GM21423 (cell line): ENCODE results near the gene LONRF2.
"Not testable (repeated sequence)": the region's sequence is repeated elsewhere in the genome, so short reads cannot be mapped to it uniquely, and the experiment has no call there.

Experiments used
- ATAC-seq: cut with Tn5 transposase; IDR thresholded peaks from one replicate; pipeline ENCODE4 v1.9.1; 2021; ENCODE audit warnings: mild to moderate bottlenecking, moderate library complexity; ENCODE audit not compliant: unreplicated experiment

LONRF2 gene

GRCh38 chr2:100321866-100322820 lies at the start of gene LONRF2:
Gene LONRF2, minus strand, starts transcription at chr2:100322501. Its CDS starts 408 bp downstream, at chr2:100322093.
- no peak for ATAC-seq

- ATAC-seq: no peak
Measured at GRCh38 chr2:100367163-100367562, 44.9 kb upstream of the LONRF2 start.

GRCh38 chr2:100365434-100365833 lies 43.1 kb upstream of the LONRF2 start:
- ATAC-seq: no peak

GRCh38 chr2:100362269-100362668 lies 40.0 kb upstream of the LONRF2 start:
- not testable (repeated sequence) for ATAC-seq

GRCh38 chr2:100359576-100359975 lies 37.3 kb upstream of the LONRF2 start:
- ATAC-seq: no peak

- no peak for ATAC-seq
Measured at GRCh38 chr2:100358554-100358953, 36.3 kb upstream of the LONRF2 start.

- no peak for ATAC-seq
Measured at GRCh38 chr2:100352521-100352920, 30.2 kb upstream of the LONRF2 start.

GRCh38 chr2:100350661-100351185 lies 28.4 kb upstream of the LONRF2 start:
- no peak for ATAC-seq

GRCh38 chr2:100345144-100345543 lies 22.8 kb upstream of the LONRF2 start:
- ATAC-seq: not testable (repeated sequence)

GRCh38 chr2:100344433-100344832 lies 22.1 kb upstream of the LONRF2 start:
- no peak for ATAC-seq

- ATAC-seq: not testable (repeated sequence)
Measured at GRCh38 chr2:100342466-100342865, 20.2 kb upstream of the LONRF2 start.

GRCh38 chr2:100339823-100340222 lies 17.5 kb upstream of the LONRF2 start:
- no peak for ATAC-seq

- no peak for ATAC-seq
Measured at GRCh38 chr2:100334929-100335328, 12.6 kb upstream of the LONRF2 start.

GRCh38 chr2:100327742-100328141 lies 5.4 kb upstream of the LONRF2 start:
- no peak for ATAC-seq

- no peak for ATAC-seq
Measured at GRCh38 chr2:100321179-100321865, 979 bp downstream of the LONRF2 start.

GRCh38 chr2:100320547-100321178 lies 1.6 kb downstream of the LONRF2 start:
- no peak for ATAC-seq

- no peak for ATAC-seq
Measured at GRCh38 chr2:100317634-100318033, 4.7 kb downstream of the LONRF2 start.

- ATAC-seq: no peak
Measured at GRCh38 chr2:100309973-100310719, 12.2 kb downstream of the LONRF2 start.

GRCh38 chr2:100309311-100309710 lies 13.0 kb downstream of the LONRF2 start:
- ATAC-seq: no peak

GRCh38 chr2:100303744-100304143 lies 18.6 kb downstream of the LONRF2 start:
- no peak for ATAC-seq

GRCh38 chr2:100302585-100302892 lies 19.8 kb downstream of the LONRF2 start:
- no peak for ATAC-seq
